Stimulated activated CD8-positive, alpha-beta memory T cell treated with anti-CD3 and anti-CD28 coated beads, Interleukin-12 subunit alpha, Interleukin-12 subunit beta, amount 100 ng/mL, for 24 hours (primary cell): Measurements from ENCODE around the gene CTIF.

Experiments
- DNase-seq: peaks from one replicate; pipeline ENCODE4 v3.0.0-alpha.2; 2020; ENCODE audit errors: extremely low read depth

The CTIF gene

DNA sequence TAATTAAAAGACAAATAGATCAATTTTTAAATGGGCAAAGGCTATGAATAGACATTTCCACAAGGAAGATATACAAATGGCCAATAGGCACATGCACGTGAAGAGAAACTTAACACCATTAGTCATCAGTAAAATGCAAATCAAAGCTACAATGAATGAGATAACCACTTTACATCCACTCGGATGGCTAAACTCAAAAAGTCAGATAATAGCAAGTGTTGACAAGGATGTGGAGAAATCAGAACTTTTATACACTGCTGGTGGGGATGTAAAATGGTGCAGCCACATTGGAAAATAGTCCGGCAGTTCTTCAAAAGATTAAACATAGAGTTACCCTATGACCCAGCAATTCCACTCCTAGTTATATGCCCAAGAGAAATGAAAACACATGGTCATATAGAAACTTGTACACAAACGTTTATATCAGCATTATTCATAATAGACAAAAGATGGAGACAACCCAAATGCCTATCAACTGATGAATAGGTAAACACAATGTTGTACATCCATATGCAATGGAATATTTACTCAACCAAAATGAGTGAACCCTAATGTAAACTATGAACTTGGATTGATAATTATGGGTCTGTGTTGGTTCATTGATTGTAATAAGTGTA lies 360.8 kb downstream of the CTIF start:
- no peak for DNase-seq

DNA sequence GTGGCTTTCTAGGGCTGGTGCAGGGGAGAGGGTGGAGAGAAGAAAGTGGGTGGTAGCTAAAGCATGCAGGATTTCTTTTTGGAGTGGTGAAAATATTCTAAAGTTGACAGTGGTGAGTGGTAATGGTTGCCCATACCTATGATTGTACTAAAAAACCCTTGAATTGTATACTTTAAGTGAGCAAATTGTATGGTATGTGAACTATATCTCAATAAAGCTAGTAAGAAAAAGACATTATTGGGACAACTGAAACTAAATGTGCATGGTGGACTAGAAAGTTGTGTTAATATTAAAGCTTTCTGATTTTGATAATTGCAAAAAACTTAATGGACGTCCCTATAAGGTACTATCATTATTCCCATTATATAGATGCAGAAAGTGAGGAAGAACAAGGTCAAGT lies 361.6 kb downstream of the CTIF start:
- no peak for DNase-seq

DNA sequence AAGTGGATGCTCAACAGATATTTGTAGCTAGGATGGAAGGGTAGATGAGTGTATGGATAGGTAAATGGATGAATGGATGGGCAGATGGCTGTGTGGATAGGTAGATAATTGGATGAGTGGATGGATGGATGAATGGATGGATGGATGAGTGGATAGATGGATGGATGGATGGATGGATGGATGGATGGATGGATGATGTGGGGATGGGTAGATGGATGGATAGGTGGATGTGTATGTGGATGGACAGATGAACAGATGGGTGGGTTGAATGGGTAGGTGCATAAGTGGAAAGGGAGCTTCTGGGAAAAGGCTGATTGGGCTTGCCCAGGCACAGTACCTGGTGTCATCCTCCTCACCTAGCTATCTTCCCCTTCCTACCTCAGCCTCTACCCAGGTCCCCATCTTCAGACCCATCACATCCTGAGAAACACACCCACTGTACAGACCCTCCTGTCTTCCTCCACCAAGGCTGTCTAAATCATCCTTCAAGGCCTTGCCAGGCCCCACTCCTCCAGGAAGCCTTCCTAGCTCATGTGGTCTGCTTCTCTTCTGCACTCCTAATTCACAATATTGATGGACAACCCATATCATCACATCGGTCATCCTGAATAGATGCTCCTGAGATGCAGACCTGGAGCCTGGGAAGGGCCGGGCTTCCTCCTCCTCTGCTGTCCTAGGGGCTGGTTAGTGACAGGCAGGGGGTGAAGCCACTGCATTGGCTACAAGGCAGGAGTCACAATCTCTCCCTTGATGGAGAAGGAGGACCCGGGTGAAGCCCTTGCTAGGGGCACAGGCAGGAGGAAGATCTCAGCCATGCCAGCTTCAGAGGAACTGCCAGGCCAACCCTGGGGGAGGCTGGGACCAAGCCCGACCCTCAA lies 362.6 kb downstream of the CTIF start:
- DNase-seq: no peak

DNA sequence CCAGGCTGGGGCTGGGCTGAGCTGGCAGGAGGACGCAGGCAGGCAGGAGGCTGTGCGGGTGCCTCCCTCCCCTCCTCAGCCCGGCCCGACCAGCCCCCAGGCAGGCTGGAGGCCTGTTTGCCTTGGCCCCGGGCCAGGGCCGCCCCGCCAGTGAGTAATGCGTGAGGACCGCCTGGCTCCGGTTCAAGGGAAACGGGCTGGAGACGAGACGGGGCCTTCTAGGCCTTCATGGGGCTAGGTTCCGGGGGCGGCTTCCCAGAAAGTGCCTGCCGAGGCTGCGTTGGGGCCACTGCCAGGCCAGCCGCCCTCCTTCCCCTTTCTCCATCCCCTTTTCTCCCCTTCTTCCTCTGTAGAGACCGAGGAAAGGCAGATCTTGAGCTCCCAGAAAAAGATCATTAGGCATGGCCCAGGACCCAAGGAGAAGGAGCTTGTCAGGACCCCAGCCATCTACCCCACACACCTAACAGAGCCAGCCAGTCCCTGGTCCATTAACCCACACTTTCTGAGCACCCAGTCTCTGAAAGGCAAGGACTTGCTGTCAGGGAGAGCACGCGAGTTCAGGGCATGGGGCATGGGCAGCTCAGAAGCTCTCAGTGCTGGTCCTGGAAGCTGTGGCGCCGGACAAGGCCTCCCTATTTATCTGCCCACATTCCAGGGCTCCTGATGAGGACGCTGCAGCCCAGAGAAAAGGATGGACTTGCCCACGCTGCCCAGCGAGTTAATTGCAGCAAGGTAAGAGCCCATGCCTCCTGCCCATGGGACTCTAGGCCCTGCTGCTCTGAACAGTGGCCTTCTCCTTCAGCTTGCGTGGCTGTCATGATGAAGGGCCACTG lies 363.4 kb downstream of the CTIF start:
- no peak for DNase-seq

GRCh38 chr18:48902856-48903601 lies 364.2 kb downstream of the CTIF start:
- DNase-seq: no peak

DNA sequence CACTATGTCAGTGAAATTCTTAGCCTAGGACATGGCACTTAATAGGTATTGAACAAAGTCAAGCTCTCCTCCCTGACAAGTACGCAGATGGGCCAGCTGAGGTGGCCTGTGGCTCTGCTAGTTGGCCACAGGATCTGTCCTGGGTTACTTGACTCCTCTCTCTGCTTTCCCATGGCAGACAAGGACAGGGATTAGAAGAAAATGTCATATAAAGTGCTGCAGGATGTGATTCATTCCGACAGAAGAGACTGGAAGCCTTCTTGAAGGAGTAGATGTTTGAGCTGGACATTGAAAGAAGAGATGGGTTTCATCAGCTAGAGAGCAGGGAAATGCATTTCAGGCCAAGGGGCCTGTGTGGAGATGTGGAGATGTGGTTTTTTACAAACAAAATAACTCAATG lies 365.3 kb downstream of the CTIF start:
- no peak for DNase-seq

- DNase-seq: no peak
Measured at GRCh38 chr18:48904847-48905394, 366.1 kb downstream of the CTIF start.

DNA sequence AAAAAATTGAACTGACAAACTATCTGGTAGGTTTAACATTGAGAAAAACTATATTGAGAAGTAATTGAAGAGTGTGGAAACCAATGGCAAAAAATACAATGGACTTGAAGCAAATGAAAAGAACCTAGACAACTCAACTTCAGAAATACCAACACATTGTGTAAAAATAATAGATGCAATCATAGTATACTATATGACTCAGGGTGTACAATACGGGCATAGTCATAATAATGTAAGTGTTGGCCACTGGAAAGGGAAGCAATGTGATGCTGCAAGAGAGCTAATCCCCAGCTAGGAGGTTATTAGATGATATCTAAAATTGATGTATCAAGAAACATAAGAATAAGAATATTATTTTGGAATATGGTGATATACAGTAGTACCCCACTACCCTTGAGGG lies 366.7 kb downstream of the CTIF start:
- no peak for DNase-seq

- no peak for DNase-seq
Measured at GRCh38 chr18:48908916-48909315, 370.1 kb downstream of the CTIF start.

DNA sequence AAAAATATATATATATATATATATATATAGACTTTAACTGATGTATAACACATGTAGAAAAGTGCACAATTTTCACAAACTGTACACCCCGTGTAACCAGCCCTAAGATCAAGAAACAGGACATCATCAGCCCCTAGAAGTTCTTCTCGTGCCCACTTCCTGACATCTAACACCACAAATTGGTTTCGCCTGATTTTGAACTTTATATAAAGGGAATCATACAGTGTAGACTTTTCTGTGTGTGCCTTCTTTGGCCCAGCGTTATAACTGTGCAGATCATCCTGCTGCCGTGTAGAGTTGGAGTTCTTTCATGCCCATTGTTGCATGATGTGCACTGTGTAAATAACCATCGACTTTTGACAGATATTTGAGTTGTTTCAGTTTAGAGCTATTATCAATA lies 370.9 kb downstream of the CTIF start:
- no peak for DNase-seq

- no peak for DNase-seq
Measured at GRCh38 chr18:48910972-48911545, 372.2 kb downstream of the CTIF start.
